Measurements from ENCODE around the gene TNS4.

TNS4 gene

GRCh38 chr17:40456396-40456951 is 44.9 kb downstream of the TNS4 start:
- no peak for DNase-seq (ENCODE audit: low spot score)

- DNase-seq (ENCODE audit: low spot score): no peak
These were observed 46.8 kb downstream of the TNS4 start for GRCh38 chr17:40454613-40454995.

DNA sequence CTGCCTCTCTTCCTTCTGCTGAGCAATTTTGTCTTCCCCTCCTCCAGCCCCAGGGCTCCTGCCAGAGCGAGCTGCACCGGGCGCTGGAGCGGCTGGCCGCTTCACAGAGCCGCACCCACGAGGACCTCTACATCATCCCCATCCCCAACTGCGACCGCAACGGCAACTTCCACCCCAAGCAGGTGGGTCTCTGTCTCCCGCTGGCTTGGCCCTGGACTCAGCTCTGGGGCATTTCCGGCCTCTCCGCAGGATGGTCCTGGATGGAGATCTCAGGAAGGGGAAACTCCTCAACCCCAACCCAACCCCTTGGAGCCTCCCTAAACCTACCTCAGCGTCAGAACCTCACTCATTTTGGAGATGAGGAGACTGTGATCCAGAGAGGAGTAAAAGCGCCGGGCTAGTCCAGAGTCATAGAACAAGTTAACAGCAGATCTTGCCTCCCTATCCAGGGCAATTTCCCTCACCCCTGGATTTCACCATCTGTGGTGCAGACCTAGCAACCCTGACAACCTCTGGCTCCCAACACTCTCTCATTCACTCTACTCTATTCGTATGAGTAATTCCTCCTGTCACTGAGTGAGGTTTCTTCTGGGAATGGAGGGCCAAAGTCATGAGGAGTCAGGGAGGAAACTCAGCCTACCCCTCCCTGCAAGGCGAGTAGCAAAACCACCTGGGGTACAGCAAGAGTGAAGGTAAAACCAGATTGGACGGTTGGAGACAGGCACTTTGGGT is 47.4 kb downstream of the TNS4 start:
- DNase-seq (ENCODE audit: low spot score): no peak

GRCh38 chr17:40452921-40453378 is 48.5 kb downstream of the TNS4 start:
- DNase-seq (ENCODE audit: low spot score): no peak

GRCh38 chr17:40452216-40452787 is 49.1 kb downstream of the TNS4 start:
- DNase-seq (ENCODE audit: low spot score): no peak

DNA sequence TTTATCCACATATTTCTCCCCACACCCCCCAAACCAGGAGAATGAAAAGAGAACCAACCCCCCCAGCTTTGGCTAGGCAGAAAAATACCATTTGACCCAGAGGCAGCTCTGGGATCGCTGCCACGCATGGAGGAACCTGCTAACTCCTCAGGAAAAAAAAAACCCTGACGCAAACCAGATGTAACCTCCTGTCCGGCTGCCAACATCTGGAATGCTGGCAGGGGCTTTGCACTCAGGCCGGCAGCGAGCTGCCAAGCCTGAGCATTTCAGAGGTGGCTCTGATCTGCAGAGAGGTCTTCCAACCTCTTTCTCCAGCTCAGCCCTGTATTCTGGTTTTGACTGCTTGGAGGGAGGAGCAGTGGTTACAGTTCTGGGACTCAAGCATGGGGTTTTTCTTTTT is 50.0 kb downstream of the TNS4 start:
- no peak for DNase-seq (ENCODE audit: low spot score)

DNA sequence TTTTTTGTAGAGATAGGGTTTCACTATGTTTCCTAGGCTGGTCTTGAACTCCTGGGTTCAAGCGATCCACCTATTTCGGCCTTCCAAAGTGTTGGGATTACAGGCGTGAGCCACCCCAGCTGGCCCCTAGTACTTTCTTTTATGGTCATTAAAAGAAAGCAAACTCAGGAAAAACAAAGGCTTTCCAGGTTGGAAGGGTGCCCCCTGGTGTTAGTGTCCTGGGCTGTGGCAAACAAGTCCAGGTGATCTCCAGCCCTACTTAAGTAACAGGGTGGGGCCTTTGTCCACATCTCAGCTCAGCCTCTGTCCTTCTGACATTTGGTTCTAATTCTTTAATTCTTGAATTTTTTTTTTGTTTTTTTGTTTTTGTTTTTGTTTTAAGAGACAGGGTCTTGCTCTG is 51.2 kb downstream of the TNS4 start:
- peak; percentile 38 for DNase-seq (ENCODE audit: low spot score)

DNA sequence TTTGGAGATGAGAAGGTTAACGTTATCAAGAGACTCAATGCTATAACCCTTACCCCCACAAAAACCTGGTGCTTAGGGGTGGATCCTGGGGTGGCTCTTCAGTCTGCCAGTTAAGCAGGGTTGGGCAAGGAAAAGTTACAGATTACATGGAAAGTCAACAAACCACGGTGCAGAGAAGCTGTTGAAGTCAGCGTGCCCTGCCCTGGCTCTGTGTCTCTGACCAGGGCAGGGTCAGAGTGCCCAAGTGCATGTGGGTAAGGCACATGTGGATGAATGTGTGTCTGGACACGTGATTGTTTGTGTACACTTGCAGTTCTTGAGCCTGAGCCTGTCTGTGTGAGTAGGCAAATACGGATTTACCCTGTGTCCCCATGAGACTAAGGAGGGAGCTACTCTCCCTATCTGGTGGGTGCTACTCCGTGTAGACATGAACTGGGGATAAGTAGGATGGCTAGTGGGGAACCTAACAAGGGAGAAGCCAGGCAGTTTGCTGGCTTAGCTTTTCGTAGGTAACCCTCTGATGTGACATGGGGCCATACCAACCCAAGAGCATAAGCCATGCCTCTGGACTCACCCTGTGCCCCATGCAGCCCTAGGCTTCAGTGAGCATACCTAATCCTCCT is 52.7 kb downstream of the TNS4 start:
- DNase-seq (ENCODE audit: low spot score): no peak

GRCh38 chr17:40448213-40448638 is 53.2 kb downstream of the TNS4 start:
- DNase-seq (ENCODE audit: low spot score): no peak

DNA sequence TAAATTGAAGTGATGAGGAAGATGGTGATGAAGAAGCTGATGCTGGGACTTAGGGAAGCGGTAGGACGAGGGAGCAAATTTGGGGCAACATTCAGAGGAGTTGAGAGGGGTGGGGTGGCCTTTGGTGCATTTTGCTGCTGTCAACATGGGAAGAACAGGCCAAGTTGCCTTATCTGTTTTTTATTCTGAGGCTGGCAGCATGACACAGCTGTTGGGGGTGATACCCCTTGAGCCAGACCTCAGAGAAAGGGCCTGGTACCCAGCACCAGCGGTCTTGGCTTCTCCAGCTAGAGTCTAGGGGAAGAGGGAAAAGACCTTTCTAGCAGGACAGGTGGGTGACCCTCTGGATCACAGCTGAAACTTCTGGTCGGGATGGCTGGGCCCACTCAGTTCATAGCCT is 53.6 kb downstream of the TNS4 start:
- no peak for DNase-seq (ENCODE audit: low spot score)

DNA sequence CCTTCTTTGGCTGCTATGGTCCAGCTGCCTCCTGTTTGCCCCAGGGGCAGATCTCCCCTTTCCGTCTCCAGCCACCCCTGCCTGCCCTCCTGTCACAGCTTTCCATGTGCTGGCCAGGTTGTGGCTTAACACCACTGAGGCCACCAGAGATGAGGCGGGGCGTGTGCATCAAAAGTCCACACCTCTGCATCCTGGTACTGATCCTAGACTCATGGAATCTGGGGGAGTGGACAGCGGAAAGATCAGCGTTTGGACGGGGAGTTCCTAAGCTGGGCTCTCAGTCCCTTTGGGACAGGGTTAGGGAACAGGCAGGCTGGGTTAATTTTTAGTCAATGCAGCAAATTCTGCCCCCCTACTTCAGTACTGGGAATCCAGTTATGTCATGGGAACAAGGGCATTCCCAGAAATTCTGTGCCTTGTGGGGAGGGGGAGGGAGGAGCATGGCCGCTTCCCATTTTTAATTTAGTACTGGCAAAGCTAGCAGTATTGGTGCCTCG is 54.2 kb downstream of the TNS4 start:
- DNase-seq (ENCODE audit: low spot score): no peak

DNA sequence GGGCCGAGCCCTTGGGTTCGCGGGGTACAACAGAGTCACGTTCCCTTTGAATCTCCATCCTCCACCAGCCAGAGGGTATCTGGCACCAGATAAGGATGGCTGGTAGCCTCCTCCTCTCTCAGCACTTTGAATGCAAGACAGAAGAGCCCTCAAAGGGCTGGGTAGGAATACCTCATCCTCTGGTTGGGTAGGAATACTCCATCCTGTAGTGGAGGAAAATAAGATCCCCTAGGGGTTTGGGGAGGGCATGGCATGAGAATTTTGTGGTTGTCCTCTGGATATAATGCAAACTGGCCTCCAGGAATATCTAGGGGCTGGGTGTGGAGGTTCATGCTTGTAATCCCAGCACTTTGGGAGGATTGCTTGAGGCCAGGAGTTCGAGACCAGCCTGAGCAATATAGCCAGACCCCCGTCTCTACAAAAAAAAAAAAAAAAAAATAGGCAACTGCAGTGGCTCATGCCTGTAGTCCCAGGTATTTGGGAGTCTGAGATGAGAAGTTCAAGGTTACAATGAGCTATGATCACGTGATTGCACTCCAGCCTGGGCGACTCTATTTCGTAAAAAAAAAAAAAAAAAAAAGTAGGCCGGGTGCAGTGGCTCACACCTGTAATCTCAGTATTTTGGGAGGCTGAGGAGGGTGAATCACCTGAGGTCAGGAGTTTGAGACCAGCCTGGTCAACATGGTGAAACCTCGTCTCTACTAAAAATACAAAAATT is 55.5 kb downstream of the TNS4 start:
- DNase-seq (ENCODE audit: low spot score): no peak

- no peak for DNase-seq (ENCODE audit: low spot score)
These were observed 57.2 kb downstream of the TNS4 start for GRCh38 chr17:40443988-40444899.

DNA sequence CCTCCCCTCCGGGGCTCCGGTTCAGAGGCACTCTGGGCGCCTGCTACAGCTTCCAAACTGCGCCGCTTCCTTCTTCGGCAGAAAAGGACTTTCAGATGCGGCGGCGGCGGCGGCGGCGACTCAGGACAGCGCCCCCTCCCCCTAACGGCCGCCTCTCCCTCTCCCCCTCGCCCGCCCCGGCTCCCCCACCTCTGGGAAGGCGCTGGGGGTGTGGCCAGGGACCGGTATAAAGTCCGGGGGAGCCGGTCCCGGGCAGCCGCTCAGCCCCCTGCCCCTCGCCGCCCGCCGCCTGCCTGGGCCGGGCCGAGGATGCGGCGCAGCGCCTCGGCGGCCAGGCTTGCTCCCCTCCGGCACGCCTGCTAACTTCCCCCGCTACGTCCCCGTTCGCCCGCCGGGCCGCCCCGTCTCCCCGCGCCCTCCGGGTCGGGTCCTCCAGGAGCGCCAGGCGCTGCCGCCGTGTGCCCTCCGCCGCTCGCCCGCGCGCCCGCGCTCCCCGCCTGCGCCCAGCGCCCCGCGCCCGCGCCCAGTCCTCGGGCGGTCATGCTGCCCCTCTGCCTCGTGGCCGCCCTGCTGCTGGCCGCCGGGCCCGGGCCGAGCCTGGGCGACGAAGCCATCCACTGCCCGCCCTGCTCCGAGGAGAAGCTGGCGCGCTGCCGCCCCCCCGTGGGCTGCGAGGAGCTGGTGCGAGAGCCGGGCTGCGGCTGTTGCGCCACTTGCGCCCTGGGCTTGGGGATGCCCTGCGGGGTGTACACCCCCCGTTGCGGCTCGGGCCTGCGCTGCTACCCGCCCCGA is 58.0 kb downstream of the TNS4 start, which contains the start of gene IGFBP4:
Gene IGFBP4, plus strand, starts transcription at position 255 of the 792 bp plus-strand sequence. Its CDS starts 286 bp downstream, at position 541.
- peak; percentile 66 for DNase-seq (ENCODE audit: low spot score)

- DNase-seq (ENCODE audit: low spot score): no peak
These were observed 58.8 kb downstream of the TNS4 start for GRCh38 chr17:40442392-40443195.

- no peak for DNase-seq (ENCODE audit: low spot score)
These were observed 61.3 kb downstream of the TNS4 start for GRCh38 chr17:40440166-40440565.

- DNase-seq (ENCODE audit: low spot score): no peak
These were observed 64.2 kb downstream of the TNS4 start for GRCh38 chr17:40437095-40437732.

DNA sequence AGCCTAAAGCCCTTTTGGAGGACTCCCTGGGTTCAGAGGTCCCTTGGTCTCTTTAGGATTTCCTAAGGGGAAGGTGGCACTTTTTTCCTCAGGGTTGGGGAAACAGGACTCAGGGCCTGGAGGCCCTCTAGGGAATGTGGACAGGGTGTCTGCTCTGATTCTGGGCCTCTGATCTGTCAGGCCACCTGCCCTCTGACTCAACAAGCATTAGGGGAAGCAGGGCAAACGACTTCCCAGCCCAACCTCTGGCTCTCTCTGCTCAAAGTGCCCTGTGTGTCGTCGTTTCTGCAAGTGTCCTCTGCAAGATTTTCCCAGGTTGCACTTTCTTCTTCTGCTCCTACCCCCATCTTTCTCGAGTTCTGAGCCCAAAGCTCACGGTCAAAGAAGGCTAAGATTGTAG is 64.8 kb downstream of the TNS4 start:
- no peak for DNase-seq (ENCODE audit: low spot score)
